Ectodermal cell (in vitro differentiated cells): ENCODE results near the gene CEBPG.

ENCODE experiments used
- H3K27ac ChIP-seq: 2 replicates; pipeline ENCODE4 v1.7.0; 2013; ENCODE audit warnings: mild to moderate bottlenecking, low read depth, low read length; ENCODE audit not compliant: insufficient read depth, poor library complexity, severe bottlenecking
- H3K27me3 ChIP-seq: 2 replicates; pipeline ENCODE4 v1.7.0; 2013; ENCODE audit warnings: mild to moderate bottlenecking, low read length; ENCODE audit not compliant: insufficient read depth, control insufficient read depth, poor library complexity, severe bottlenecking
- H3K36me3 ChIP-seq: one replicate; pipeline ENCODE4 v1.7.0; 2013; ENCODE audit warnings: low read length; ENCODE audit not compliant: control insufficient read depth, insufficient read depth
- H3K4me1 ChIP-seq: one replicate; pipeline ENCODE4 v1.7.0; 2013; ENCODE audit warnings: low read length; ENCODE audit not compliant: control insufficient read depth, insufficient read depth
- H3K4me3 ChIP-seq: 2 replicates; pipeline ENCODE4 v1.7.0; 2013; ENCODE audit warnings: low read depth, low read length, control low read depth; ENCODE audit not compliant: insufficient read depth
- H3K9me3 ChIP-seq: 2 replicates; pipeline ENCODE4 v1.7.0; 2013; ENCODE audit warnings: mild to moderate bottlenecking, low read length, moderate library complexity; ENCODE audit not compliant: control insufficient read depth
- WGBS, 2 experiments: methylation state at CpG; one replicate each; pipeline ENCODE4 v1.1.7; 2013; ENCODE audit warnings: missing lambda C conversion rate in 2 of 2; 5-methylcytosine and 5-hydroxymethylcytosine counted together

The CEBPG gene

GRCh38 chr19:33394723-33395560, 21.4 kb downstream of the CEBPG start:
- Histone ChIP-seq H3K27ac (no peak overlapping the region), H3K4me1 (no peaks in the 10 kb centered on the region), H3K27me3 (no peaks in the 10 kb centered on the region), H3K9me3 (no peaks in the 10 kb centered on the region), H3K4me3 (no peak overlapping the region), H3K36me3 (no peaks in the 10 kb centered on the region)
- WGBS, 2 experiments: 91 to 93% methylated on average over 19 of the region's 19 CpGs

GRCh38 chr19:33395561-33396550, 22.3 kb downstream of the CEBPG start:
- Histone ChIP-seq H3K27me3 (no peaks in the 10 kb centered on the region), H3K9me3 (no peaks in the 10 kb centered on the region), H3K4me1 (no peaks in the 10 kb centered on the region), H3K27ac (no peak overlapping the region), H3K36me3 (no peaks in the 10 kb centered on the region), H3K4me3 (no peak overlapping the region)
- 91 to 93% methylated on average over 31 of the region's 31 CpGs for WGBS, 2 experiments

- no peaks in the 10 kb centered on the region for H3K27me3 ChIP-seq
- no peaks in the 10 kb centered on the region for H3K36me3 ChIP-seq
- no peak overlapping the region for H3K27ac ChIP-seq
- WGBS, 2 experiments: 62 to 63% methylated on average over 30 of the region's 30 CpGs
- H3K4me1 ChIP-seq: no peaks in the 10 kb centered on the region
- H3K4me3 ChIP-seq: no peak overlapping the region
- H3K9me3 ChIP-seq: no peaks in the 10 kb centered on the region
Observed at GRCh38 chr19:33396701-33397535, 23.4 kb downstream of the CEBPG start.

- Histone ChIP-seq H3K27ac (no peak overlapping the region), H3K36me3 (no peaks in the 10 kb centered on the region), H3K4me3 (no peak overlapping the region), H3K27me3 (no peaks in the 10 kb centered on the region), H3K4me1 (no peaks in the 10 kb centered on the region), H3K9me3 (no peaks in the 10 kb centered on the region)
- WGBS, 2 experiments: 79 to 81% methylated on average over 15 of the region's 15 CpGs
Observed at GRCh38 chr19:33397536-33398360, 24.2 kb downstream of the CEBPG start.

GRCh38 chr19:33398361-33399060, 25.0 kb downstream of the CEBPG start:
- Histone ChIP-seq H3K9me3 (no peaks in the 10 kb centered on the region), H3K36me3 (no peaks in the 10 kb centered on the region), H3K4me3 (no peak overlapping the region), H3K27me3 (no peaks in the 10 kb centered on the region), H3K4me1 (no peaks in the 10 kb centered on the region), H3K27ac (no peak overlapping the region)
- WGBS, 2 experiments: 92 to 93% methylated on average over 19 of the region's 19 CpGs

GRCh38 chr19:33399081-33399744, 25.7 kb downstream of the CEBPG start:
- H3K4me1 ChIP-seq: no peaks in the 10 kb centered on the region
- 94 to 95% methylated on average over 28 of the region's 28 CpGs for WGBS, 2 experiments
- H3K36me3 ChIP-seq: no peaks in the 10 kb centered on the region
- no peaks in the 10 kb centered on the region for H3K9me3 ChIP-seq
- no peak overlapping the region for H3K4me3 ChIP-seq
- H3K27ac ChIP-seq: no peak overlapping the region
- H3K27me3 ChIP-seq: no peaks in the 10 kb centered on the region

- WGBS, 2 experiments: 92 to 93% methylated on average over 22 of the region's 22 CpGs
- Histone ChIP-seq H3K4me1 (no peaks in the 10 kb centered on the region), H3K36me3 (no peaks in the 10 kb centered on the region), H3K4me3 (no peak overlapping the region), H3K27ac (no peak overlapping the region), H3K27me3 (no peaks in the 10 kb centered on the region), H3K9me3 (no peaks in the 10 kb centered on the region)
Observed at GRCh38 chr19:33399745-33400681, 26.5 kb downstream of the CEBPG start.
